Measurements from ENCODE around the gene KITLG. TPM values are rescaled to one million over a fixed set of nuclear protein-coding genes. Genes with fewer than 3 reads are reported as not detected.

KITLG gene, protein sequence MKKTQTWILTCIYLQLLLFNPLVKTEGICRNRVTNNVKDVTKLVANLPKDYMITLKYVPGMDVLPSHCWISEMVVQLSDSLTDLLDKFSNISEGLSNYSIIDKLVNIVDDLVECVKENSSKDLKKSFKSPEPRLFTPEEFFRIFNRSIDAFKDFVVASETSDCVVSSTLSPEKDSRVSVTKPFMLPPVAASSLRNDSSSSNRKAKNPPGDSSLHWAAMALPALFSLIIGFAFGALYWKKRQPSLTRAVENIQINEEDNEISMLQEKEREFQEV
- 80.9 and 81.3 TPM in 2 replicates for total RNA-seq

DNA sequence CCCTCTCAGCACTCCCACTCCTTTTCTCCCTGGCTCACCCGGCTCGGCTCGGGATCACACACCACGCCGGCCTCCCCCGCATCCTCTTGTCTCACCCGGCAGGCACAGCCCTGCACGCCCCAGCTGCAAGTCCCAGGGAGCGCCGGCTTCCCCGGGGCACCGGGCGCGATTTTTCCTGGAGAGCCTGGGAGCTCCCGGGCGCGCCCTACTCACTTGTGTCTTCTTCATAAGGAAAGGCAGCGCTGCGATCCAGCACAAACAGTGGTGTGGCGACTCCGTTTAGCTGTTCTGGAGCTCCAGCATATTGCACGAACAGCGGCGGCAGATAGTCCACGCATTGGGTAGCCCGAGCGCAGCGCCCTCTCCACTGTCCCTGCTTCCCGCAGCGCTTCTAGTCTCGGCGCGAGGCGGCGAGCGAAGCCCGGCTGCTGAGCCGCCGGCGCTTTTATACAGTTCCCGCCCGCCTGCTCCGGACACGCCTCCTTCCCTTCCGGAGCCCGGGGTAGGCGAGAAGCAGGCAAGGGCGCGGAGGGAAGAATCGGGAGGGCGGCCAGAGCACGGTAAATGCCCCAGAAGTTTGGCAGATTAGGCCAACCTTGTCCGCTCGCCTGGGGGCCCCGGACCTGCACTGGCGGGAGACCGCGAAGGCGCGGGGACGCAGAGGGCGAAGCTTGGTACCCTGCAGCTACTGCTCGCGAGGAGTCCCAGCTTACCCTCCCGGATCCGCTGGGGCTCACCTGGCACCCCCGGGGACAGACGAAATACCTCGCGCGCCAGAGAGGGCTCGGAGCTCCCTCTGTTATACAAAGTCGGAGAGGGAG lies at the start of gene KITLG:
KITLG (minus strand) TSS at position 421 of the 821 bp plus-strand sequence; CDS start at position 228, 193 bp downstream.

